ENCODE measurements around the gene ME3.

DNA sequence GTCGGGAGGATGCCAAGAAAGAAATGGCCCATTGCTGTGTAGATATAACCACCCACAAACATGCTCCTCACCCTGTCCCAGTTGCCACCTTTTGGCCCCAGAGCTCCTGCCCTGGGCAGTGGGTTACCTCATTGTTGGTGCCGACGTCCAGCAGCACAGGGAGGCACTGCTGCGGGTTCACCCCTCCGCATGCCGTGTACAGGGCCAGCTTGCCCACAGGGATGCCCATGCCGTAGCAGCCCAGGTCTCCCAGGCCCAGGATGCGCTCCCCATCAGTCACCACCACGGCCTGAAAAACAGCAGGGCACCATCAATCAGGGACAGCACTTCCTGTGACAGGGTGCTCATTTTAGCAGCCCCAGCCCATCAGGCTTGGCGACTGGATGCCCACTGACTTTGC, 174.6 kb downstream of the ME3 start:
- TF ChIP-seq, protein P1, sequence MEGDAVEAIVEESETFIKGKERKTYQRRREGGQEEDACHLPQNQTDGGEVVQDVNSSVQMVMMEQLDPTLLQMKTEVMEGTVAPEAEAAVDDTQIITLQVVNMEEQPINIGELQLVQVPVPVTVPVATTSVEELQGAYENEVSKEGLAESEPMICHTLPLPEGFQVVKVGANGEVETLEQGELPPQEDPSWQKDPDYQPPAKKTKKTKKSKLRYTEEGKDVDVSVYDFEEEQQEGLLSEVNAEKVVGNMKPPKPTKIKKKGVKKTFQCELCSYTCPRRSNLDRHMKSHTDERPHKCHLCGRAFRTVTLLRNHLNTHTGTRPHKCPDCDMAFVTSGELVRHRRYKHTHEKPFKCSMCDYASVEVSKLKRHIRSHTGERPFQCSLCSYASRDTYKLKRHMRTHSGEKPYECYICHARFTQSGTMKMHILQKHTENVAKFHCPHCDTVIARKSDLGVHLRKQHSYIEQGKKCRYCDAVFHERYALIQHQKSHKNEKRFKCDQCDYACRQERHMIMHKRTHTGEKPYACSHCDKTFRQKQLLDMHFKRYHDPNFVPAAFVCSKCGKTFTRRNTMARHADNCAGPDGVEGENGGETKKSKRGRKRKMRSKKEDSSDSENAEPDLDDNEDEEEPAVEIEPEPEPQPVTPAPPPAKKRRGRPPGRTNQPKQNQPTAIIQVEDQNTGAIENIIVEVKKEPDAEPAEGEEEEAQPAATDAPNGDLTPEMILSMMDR (IDR thresholded peaks at IDR 0.05): no peak
- TF ChIP-seq ZNF302 (CRISPR knock-in tag; IDR thresholded peaks at IDR 0.05) (no peak), SMC3 (IDR thresholded peaks at IDR 0.05) (no peak)

Data from A549 (cell line).